IPS-18a (cell line): Measurements from ENCODE around the gene ATP9A.
"Not testable (repeated sequence)": the region's sequence is repeated elsewhere in the genome, so short reads cannot be mapped to it uniquely, and the experiment has no call there.

Experiments used
- H3K27ac ChIP-seq: one replicate; pipeline ENCODE4 v1.5.1; 2013; ENCODE audit warnings: low read length
- H3K27me3 ChIP-seq: one replicate; pipeline ENCODE4 v1.6.1; 2013; ENCODE audit warnings: mild to moderate bottlenecking, low read length; ENCODE audit not compliant: control insufficient read depth, insufficient read depth
- H3K36me3 ChIP-seq: one replicate; pipeline ENCODE4 v1.6.1; 2013; ENCODE audit warnings: low read depth, low read length; ENCODE audit not compliant: control insufficient read depth
- H3K4me1 ChIP-seq: one replicate; pipeline ENCODE4 v1.6.1; 2013; ENCODE audit warnings: low read depth, low read length; ENCODE audit not compliant: control insufficient read depth
- H3K4me3 ChIP-seq: one replicate; pipeline ENCODE4 v1.5.1; 2013; ENCODE audit warnings: low read length
- H3K9ac ChIP-seq: one replicate; pipeline ENCODE4 v1.6.1; 2013; ENCODE audit warnings: mild to moderate bottlenecking, low read length, moderate library complexity
- H3K9me3 ChIP-seq: one replicate; pipeline ENCODE4 v1.6.1; 2013; ENCODE audit warnings: low read depth, low read length; ENCODE audit not compliant: control insufficient read depth

The ATP9A gene

DNA sequence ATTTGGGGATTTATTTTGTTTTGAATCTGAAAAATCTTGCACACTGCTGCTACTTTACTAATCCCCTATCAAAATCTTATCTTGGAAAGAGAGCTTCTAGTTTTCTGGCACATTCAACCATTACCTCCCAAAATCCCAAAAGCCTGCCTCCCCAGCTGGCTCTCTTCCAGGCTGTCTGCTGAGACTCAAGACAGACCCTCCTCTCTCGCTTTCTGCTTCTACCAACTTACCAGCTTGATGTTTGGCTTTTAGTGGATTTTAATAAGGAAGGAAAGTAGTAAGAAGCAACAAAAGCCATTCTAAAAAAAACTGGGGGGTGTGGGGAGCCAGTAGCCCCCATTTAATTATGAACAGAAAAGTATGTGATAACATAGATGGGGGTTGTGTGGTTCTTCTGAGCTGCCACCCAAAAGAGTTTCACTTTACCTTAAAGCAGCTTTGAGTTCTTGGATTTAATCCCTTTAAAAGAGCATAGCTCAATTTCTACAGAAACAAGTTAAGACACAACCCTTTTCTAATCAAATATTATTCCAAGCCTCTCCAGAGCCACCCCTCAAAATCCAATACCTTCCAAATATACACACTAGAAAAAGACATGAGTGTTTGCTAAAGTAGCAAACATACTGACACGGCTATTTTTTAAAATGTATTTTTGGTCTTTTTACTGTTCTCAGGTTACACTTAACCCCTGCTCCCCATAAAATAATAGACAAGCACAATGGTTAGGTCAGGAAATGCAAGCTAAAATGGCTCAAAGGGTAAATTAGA, 71.7 kb downstream of the ATP9A start:
- peak overlapping the region; percentile 28 for H3K9ac ChIP-seq
- H3K4me3 ChIP-seq, result peak overlapping the region; percentile 35
- peak overlapping the region; percentile 16 for H3K27ac ChIP-seq

DNA sequence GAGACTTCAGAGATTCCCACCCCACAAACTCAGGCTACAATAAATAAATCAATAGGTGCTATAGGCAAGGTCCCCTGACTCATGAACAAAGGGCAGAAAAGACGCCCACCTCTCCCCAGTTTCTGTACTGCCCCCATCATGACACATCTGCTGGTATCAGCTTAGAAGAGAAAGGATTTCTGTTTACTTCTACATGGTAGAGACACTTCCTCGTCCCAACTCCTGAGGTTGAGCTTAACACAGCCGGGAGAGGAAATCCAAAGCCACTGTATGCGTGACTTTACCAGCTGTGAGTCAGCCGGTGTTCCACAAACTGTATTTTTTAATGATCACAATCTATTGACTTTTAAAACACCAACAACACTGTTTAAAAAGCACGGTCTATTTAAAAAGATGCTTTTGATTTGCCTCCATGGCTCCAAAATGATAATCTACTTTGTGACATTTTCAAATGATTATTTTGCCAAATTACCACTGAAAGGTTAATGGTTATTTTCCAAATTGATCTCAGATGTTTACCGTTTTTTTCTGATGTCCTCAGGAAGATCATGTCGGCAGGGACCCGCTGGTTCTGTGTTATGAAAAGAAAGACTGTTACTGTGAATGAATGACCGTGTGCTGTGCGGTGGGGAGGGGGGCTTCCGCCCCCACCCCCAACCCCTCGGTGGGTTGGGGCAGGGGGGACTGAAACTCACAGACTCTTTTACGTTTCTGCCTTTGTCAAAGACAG, 72.5 kb downstream of the ATP9A start:
- H3K27me3 ChIP-seq, result no peaks in the 10 kb centered on the region
- peak overlapping the region; percentile 28 for H3K9ac ChIP-seq
- H3K4me1 ChIP-seq, result peaks cover 25% of the 10 kb centered on the region
- H3K9me3 ChIP-seq, result no peaks in the 10 kb centered on the region
- peak overlapping the region; percentile 7 for H3K27ac ChIP-seq
- H3K4me3 ChIP-seq, result peak overlapping the region; percentile 35
- no peaks in the 10 kb centered on the region for H3K36me3 ChIP-seq

More for the DNA sequence above, 71.7 kb downstream of the ATP9A start:
- Histone ChIP-seq H3K4me1 (peaks cover 31% of the 10 kb centered on the region), H3K36me3 (no peaks in the 10 kb centered on the region), H3K27me3 (no peaks in the 10 kb centered on the region), H3K9me3 (no peaks in the 10 kb centered on the region)

DNA sequence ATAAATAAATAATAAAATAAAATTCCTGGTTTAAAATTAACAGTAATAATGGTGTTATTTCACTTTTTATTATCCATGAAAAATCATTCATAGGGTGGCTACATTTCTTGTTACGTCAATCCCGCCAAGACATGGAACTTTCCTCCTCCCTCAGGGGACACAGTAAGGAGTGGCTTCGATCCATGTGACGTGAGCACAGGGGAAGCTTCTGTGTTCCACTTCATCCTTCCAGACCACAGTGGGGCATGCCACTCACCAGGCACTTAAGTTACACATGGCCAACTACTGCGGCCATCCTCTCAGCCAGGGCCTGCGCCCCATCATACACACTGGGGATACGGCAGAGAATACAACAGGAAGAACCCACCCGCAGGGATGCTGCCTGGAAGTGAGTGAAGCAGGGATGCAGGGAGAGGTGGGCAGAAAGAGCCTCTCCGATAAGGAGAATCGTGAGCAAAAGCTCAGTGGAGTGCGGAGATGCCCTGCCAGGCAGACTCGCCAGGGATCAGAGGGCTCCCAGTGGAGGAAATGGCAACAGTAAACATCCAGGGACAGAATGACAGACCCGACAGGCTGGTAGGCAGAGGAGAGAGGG, 75.3 kb downstream of the ATP9A start:
- H3K9ac ChIP-seq, result no peak overlapping the region
- no peaks in the 10 kb centered on the region for H3K36me3 ChIP-seq
- H3K4me1 ChIP-seq, result peaks cover 22% of the 10 kb centered on the region
- no peak overlapping the region for H3K27ac ChIP-seq
- H3K4me3 ChIP-seq, result no peak overlapping the region
- H3K27me3 ChIP-seq, result no peaks in the 10 kb centered on the region
- H3K9me3 ChIP-seq, result no peaks in the 10 kb centered on the region

DNA sequence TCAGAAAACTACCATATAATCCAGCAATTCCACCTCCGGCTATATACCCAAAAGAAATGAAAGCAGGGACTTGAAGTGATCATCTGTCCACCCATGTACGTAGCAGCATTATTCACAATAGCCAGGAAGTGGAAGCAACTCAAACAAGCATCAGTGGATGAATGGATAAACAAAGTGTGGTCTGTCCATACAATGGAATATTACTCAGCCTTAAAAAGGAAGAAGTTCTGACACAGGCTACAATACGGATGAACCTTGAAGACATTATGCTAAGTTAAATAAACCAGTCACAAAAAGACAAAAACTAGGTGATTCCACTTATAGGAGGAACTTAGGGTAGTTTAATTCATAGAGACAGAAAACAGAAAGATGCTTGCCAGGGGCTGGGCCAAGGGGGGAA, 76.5 kb downstream of the ATP9A start:
- Histone ChIP-seq H3K4me1 (peaks cover 12% of the 10 kb centered on the region), H3K9ac (no peak overlapping the region), H3K36me3 (no peaks in the 10 kb centered on the region), H3K27ac (no peak overlapping the region), H3K9me3 (no peaks in the 10 kb centered on the region), H3K4me3 (no peak overlapping the region), H3K27me3 (no peaks in the 10 kb centered on the region)

DNA sequence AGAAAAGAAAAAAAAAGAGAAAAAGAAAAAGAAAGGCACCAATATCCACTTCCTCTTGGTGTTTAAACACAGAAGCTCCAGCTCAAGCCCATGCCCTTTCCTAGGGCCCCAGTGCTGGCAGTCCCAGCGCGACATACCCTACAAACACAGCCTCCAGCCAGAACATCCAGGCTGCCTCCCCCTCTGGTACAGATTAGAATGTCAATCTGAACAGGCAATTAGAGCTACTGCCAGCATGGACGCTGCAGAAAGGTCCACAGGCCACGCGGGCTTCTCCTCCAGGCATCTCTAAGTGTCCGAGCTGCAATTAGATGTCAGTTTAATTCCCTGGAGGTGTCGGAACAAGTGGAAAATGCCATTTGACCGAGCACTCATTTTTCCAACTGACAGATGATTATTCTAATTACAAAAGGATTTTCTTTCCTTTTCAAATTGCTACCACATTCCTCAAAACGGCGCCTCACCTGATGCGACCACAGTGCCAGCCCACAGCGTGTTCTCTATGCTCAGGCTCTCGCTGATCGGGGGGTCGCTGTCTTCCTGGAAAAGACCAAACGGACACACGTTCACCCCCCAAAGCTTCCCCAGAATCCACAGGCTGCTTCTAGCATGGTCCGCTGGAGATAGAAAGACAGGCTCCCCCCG, 79.5 kb downstream of the ATP9A start:
- Histone ChIP-seq H3K27ac (no peak overlapping the region), H3K36me3 (no peaks in the 10 kb centered on the region), H3K4me1 (no peaks in the 10 kb centered on the region), H3K9ac (no peak overlapping the region), H3K4me3 (no peak overlapping the region), H3K27me3 (no peaks in the 10 kb centered on the region), H3K9me3 (no peaks in the 10 kb centered on the region)

DNA sequence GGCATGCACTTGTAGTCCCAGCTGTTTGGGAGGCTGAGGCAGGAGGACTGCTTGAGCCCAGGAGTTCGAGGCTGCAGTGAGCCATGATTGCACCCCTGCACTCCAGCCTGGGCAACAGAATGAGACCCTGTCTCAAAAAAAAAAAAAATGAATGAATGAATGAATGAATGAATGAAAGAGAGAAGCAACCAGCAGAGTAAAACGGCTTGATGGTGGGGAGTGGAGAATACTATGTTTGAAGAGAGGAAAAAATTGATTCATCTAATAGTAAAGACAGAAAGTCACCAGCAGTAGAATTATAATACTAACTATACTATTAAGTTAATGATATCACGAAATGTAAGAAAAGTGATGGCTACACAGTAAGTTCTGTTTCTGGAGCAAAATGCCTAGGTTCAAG, 80.6 kb downstream of the ATP9A start:
- no peak overlapping the region for H3K4me3 ChIP-seq
- H3K27me3 ChIP-seq, result no peaks in the 10 kb centered on the region
- H3K36me3 ChIP-seq, result no peaks in the 10 kb centered on the region
- no peaks in the 10 kb centered on the region for H3K4me1 ChIP-seq
- H3K9ac ChIP-seq, result no peak overlapping the region
- H3K27ac ChIP-seq, result no peak overlapping the region
- H3K9me3 ChIP-seq, result no peaks in the 10 kb centered on the region

DNA sequence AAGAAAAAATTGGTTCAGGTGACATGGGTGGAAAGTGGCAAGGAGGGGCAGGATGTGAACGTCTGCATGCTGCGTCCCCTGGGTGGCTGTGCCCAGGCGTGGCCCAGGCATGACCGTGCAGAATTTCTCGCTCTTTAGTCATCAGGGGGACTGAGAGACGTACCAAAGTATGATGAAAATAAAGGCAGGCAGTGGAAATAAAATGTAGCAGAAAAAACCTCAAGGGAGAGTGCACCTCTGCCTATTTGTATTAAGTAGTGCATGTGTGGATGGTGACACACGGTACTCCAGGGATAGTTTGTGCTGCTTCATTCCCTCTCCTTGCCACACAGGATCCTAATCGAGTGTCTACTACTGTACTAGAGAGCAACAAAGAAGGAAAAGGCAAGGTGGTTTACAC, 81.1 kb downstream of the ATP9A start:
- Histone ChIP-seq H3K4me3 (no peak overlapping the region), H3K27me3 (no peaks in the 10 kb centered on the region), H3K4me1 (no peaks in the 10 kb centered on the region), H3K9ac (no peak overlapping the region), H3K9me3 (no peaks in the 10 kb centered on the region), H3K36me3 (no peaks in the 10 kb centered on the region), H3K27ac (no peak overlapping the region)

DNA sequence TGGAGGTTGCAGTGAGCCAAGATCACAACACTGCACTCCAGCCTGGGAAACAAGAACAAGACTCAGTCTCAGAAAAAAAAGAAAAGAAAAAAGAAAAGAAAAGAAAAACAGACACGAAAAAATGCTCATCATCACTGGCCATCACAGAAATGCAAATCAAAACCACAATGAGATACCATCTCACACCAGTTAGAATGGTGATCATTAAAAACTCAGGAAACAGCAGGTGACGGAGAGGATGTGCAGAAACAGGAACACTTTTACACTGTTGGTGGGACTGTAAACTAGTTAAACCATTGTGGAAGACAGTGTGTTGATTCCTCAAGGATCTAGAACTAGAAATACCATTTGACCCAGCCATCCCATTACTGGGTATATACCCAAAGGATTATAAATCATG, 82.7 kb downstream of the ATP9A start:
- not testable (repeated sequence) for H3K4me1 ChIP-seq, H3K36me3 ChIP-seq, H3K9me3 ChIP-seq, H3K4me3 ChIP-seq, H3K9ac ChIP-seq, H3K27me3 ChIP-seq, H3K27ac ChIP-seq

DNA sequence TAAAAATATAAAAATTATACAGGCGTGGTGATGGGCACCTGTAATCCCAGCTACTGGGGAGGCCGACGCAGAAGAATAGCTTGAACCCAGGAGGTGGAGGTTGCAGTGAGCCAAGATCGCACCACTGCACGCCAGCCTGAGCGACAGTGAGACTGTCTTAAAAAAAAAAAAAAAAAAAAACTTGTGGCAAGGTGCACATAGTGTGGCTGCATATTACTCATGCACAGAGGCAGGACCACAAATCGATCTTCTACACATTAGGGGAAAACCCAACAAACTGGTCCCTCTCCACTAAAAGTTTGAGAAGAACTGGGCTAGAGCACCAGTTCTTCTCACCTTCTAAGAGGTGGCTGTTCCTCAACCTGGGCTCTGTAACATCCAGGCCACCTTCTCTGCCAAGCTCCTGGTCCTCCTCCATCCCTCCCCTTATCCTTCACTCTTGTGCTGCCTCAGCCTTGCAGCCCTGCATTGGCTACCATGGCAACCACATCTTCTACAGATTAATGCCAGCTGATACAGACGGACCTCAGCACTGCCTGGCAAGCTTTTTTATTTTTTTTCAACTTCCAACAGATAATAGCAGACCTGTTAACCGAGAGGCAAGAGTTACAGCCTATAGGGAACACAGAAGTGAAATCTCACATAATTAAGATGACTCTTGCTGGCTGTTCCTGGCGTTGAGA, 88.0 kb downstream of the ATP9A start:
- no peak overlapping the region for H3K9ac ChIP-seq
- H3K36me3 ChIP-seq, result peaks cover 3% of the 10 kb centered on the region
- no peak overlapping the region for H3K27ac ChIP-seq
- H3K4me1 ChIP-seq, result no peaks in the 10 kb centered on the region
- H3K9me3 ChIP-seq, result no peaks in the 10 kb centered on the region
- H3K4me3 ChIP-seq, result no peak overlapping the region
- H3K27me3 ChIP-seq, result no peaks in the 10 kb centered on the region

DNA sequence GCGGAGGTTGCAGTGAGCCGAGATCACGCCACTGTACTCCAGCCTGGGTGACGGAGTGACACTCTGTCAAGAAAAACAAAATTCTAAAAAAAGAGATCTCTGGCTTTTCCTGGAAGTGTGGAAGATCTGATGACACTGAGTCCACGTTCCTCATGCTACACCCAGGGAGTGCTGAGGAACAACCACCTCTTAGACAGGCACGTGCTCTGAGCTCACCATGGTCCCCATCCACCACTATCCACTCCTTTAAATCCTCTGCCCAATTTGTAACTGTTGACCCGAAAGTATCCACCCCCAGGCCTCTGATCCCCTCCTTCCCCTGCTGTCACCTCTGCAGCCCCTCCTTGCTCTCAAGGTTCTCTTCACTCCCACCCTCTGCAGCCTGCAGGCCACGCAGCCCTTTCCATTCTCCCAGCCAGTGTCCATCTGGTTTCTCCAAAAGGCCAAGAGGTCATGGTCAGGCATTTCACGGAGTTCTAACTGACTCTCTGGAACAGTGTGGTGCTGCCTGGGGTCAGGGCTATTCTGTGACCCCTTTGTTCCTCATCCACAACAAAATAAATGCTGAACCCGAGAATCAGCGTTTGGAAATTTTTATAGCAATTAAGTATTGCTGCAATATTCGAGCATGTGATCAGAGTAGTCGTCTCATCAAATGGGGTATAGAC, 88.8 kb downstream of the ATP9A start:
- Histone ChIP-seq H3K4me3 (no peak overlapping the region), H3K4me1 (no peaks in the 10 kb centered on the region), H3K36me3 (peaks cover 4% of the 10 kb centered on the region), H3K9ac (no peak overlapping the region), H3K27me3 (no peaks in the 10 kb centered on the region), H3K27ac (no peak overlapping the region), H3K9me3 (no peaks in the 10 kb centered on the region)
